ENCODE data around the gene TMEM14A. TPM values are rescaled to one million over a fixed set of nuclear protein-coding genes. Genes with fewer than 3 reads are reported as not detected.

TMEM14A gene
- total RNA-seq = 10 to 100 TPM; 35.8 to 54.3 TPM

DNA sequence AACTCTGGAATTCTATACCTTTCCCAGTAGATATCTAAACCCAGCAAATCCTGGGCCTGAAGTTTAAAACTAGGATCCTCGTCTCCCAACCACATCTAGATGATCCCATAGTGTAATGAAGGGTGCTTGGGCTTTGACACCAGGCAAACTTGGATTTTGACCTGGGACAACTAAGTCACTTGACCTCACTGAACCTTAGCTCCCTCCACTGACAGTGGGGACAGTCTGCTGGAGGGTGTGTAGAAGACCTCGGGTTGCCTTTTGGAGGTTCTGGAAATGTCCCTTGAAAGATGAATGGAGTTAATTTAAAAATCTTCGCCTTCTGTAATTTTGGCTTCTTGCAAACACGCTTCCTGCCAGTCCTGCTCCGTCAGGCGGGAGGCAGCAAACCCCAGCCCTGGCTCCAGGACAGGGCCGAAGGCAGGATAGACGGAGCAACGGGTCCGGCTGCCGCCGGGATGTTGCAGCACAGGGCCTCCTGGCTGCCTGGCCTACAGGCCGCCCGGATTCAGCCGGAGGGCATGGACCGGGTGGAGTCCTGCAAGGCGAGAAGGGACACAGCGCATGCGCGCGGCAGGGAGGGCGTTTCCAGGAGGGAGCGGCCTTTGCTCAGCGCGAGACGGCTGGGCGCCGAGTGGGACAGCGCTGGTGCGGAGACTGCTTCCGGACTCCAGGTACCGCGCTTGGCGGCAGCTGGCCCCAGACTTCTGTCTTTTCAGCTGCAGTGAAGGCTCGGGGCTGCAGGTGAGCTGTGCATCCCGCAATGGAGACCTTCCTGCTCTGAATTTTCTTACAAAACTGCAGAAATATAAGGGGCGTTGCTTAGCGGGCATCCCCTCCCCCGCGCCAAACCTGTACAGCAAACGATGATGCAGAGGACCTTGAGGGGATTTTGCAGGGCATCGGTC, at the start of gene TMEM14A:
TSS of gene TMEM14A (plus strand) at position 612 of the 908 bp plus-strand sequence. CDS start 5,990 bp downstream, outside the sequence.

Small RNA genes lying within 50 kb of the gene (small RNA-seq; reads per million reads assigned to genes)
- 0 reads per million in 2 donors for gene AL109918.2

Other genes with a start within 250 kb of the TMEM14A start
- 10 to 100 TPM; 14.1 to 49.3 TPM for gene TRAM2, start 94.1 kb upstream of the TMEM14A start, total RNA-seq
- gene GSTA2, start 92.4 kb downstream of the TMEM14A start, total RNA-seq = under 1 TPM in 1 of 2 donors, not detected in 1; under 0.01 TPM
- not detected for gene GSTA1, start 132.7 kb downstream of the TMEM14A start, total RNA-seq
- not detected for gene GSTA5, start 169.7 kb downstream of the TMEM14A start, total RNA-seq
- not detected for gene GSTA3, start 238.6 kb downstream of the TMEM14A start, total RNA-seq